Activated CD8-positive, alpha-beta memory T cell treated with anti-CD3 and anti-CD28 coated beads, Interleukin-2, amount 50 U/mL, for 48 hours (primary cell): ENCODE results near the gene ITFG2.
"Not testable (repeated sequence)": the region's sequence is repeated elsewhere in the genome, so short reads cannot be mapped to it uniquely, and the experiment has no call there.

Experiments
- DNase-seq: peaks from one replicate; pipeline ENCODE4 v3.0.0-alpha.2; 2020

The ITFG2 gene

GRCh38 chr12:2864198-2864597, 51.7 kb downstream of the ITFG2 start:
- DNase-seq = no peak

- not testable (repeated sequence) for DNase-seq
These were observed 56.6 kb downstream of the ITFG2 start for GRCh38 chr12:2868986-2869632.
